ENCODE results near the gene CPEB4.

DNA sequence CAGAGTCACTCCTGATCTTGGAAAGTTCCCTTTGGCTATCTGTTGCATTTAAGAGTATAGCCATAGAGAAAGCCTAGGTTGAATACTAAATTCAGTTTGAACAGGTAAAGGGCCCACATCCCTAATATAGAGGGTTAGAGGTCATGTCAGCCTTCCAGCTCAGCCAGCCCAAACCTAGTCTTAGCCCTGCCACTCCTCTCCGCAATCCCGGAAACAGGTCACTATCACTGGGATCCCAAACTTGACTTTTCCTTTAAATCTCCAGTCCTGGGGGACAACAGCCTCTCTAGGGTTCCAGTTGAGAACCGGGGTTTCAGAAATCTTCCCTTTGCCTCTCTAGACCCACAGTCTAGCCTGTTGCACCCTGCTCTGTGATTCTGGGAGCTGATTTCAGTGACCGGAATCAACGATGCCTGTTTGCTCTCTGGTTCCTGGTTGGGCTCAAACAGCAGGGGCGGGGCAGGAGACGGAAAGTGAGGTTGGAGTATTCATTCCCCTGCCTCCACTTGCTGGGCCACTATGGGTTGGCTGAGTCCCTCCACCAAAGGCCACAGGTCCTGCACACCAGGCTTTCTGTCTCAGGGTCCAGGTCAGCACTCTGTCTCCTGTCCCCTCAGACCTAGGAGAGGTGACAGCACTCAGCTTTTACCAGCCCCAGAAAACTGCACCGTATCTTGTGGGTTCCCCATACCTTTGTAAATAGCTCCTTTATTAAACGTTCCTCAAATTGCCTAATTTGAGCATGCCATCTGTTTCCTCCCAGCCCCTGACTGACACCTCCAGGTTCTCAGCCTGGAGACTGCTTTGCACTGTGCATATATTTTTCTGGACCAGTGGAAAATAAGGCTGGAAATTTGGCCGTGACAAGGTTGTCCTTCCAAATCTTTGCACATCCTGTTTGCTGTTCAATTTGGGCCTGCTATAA, 23.8 kb upstream of the CPEB4 start:
- TF ChIP-seq SP1 (IDR thresholded peaks at IDR 0.05) (no peak), GABPA (IDR thresholded peaks at IDR 0.05 in 1 of 2, conservative IDR thresholded peaks at IDR 0.05 in 1 of 2) (no peak)
- TF ChIP-seq, protein P1, sequence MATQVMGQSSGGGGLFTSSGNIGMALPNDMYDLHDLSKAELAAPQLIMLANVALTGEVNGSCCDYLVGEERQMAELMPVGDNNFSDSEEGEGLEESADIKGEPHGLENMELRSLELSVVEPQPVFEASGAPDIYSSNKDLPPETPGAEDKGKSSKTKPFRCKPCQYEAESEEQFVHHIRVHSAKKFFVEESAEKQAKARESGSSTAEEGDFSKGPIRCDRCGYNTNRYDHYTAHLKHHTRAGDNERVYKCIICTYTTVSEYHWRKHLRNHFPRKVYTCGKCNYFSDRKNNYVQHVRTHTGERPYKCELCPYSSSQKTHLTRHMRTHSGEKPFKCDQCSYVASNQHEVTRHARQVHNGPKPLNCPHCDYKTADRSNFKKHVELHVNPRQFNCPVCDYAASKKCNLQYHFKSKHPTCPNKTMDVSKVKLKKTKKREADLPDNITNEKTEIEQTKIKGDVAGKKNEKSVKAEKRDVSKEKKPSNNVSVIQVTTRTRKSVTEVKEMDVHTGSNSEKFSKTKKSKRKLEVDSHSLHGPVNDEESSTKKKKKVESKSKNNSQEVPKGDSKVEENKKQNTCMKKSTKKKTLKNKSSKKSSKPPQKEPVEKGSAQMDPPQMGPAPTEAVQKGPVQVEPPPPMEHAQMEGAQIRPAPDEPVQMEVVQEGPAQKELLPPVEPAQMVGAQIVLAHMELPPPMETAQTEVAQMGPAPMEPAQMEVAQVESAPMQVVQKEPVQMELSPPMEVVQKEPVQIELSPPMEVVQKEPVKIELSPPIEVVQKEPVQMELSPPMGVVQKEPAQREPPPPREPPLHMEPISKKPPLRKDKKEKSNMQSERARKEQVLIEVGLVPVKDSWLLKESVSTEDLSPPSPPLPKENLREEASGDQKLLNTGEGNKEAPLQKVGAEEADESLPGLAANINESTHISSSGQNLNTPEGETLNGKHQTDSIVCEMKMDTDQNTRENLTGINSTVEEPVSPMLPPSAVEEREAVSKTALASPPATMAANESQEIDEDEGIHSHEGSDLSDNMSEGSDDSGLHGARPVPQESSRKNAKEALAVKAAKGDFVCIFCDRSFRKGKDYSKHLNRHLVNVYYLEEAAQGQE (IDR thresholded peaks at IDR 0.05): no peak
- TF ChIP-seq, protein P2, sequence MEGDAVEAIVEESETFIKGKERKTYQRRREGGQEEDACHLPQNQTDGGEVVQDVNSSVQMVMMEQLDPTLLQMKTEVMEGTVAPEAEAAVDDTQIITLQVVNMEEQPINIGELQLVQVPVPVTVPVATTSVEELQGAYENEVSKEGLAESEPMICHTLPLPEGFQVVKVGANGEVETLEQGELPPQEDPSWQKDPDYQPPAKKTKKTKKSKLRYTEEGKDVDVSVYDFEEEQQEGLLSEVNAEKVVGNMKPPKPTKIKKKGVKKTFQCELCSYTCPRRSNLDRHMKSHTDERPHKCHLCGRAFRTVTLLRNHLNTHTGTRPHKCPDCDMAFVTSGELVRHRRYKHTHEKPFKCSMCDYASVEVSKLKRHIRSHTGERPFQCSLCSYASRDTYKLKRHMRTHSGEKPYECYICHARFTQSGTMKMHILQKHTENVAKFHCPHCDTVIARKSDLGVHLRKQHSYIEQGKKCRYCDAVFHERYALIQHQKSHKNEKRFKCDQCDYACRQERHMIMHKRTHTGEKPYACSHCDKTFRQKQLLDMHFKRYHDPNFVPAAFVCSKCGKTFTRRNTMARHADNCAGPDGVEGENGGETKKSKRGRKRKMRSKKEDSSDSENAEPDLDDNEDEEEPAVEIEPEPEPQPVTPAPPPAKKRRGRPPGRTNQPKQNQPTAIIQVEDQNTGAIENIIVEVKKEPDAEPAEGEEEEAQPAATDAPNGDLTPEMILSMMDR (IDR thresholded peaks at IDR 0.05; ENCODE audit: low read depth, low read length, missing input control): no peak
